NCI-H2081 treated with DMSO at 0.1 percent for 48 hours (cell line): ENCODE results near the gene SPATA7.

ENCODE experiments used
- DNase-seq: peaks from one replicate; lab custom pipeline; 2025; lab: John Stamatoyannopoulos, UW

SPATA7 gene

DNA sequence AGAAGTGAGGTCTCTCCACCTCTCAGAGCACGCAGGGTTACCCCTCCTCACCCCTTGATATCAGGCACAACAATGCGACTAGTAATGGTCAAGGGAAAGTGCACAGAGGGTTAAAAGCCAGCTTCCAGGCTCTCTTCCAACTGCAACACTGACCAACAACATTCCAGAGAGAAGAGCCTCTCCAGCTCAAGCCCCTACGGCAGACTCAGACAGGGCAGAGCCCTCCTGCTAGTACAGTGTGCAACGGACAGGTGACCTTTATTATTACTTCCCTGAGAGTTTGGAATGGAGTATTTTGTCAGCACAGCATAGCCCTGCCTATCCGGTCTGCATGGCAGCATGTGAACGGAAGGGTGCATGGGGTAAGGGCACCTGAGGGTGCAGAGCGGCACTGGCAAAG lies 96.3 kb downstream of the SPATA7 start:
- no peak for DNase-seq

DNA sequence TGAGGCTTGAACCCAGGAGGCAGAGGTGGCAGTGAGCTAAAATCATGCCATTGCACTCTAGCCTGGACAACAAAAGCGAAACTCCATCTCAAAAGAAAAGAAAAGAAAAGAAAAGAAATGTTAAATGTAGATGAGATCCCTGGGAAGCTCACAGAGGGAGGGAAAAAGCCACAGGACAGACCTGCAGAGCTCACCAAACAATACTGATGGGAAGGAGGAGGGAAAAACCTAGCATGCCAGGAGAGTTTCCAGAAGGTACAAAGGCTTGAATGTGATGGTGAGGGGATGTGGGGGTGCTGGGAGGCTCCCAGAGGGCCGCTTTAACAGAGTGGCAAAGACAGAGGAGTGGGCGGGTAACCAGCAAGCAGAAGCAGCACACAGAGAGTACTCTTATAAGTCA lies 97.1 kb downstream of the SPATA7 start:
- no peak for DNase-seq
